HepG2 (cell line): ENCODE data around the gene COL8A2. TPM values are rescaled to one million over a fixed set of nuclear protein-coding genes. Genes with fewer than 3 reads are reported as not detected.

Experiments used
- ATAC-seq: fragments of 200-7000 bp; cut with Tn5 transposase; 3 replicates; pipeline ENCODE4 v1.9.1; 2020; ENCODE audit warnings: mild to moderate bottlenecking, moderate library complexity
- BruUV-seq: library from RNA; stranded (reverse); fragments of 400-500 nt; replicated peaks from 2 replicates; lab custom pipeline; 2021; lab: Mats Ljungman, UMichigan
- CTCF ChIA-PET: fragments of 300-600 bp; formaldehyde crosslinking; extraction: SDS; loops from one replicate; lab custom pipeline; 2021; ENCODE audit warnings: low total read pairs, inconsistent platforms, low intra/inter-chr PET ratio; lab: Yijun Ruan, JAX
- POLR2A ChIA-PET: fragments of 350-600 bp; sonication (Branson Sonifier 250); formaldehyde crosslinking; loops from one replicate; lab custom pipeline; 2020; ENCODE audit warnings: antibody characterized with exemption, inconsistent platforms; lab: Yijun Ruan, JAX
- DNase-seq: peaks from one replicate; pipeline ENCODE4 v3.0.0-alpha.2; 2015; ENCODE audit warnings: low spot score
- FAIRE-seq: peaks from 3 replicates; lab custom pipeline; 2011; peaks lifted over from hg19 to GRCh38; lab: Jason Lieb, UNC
- H2AFZ ChIP-seq: one replicate; pipeline ENCODE4 v1.6.1; 2011; ENCODE audit warnings: low read length, inconsistent platforms
- H3K27ac ChIP-seq: fragments of 300-600 bp; 3 replicates; pipeline ENCODE4 v1.8.0; 2011; ENCODE audit warnings: mixed run types, mild to moderate bottlenecking, mixed read lengths, low read length, inconsistent platforms; ENCODE audit not compliant: insufficient read depth; ENCODE audit errors: extremely low read length
- H3K27me3 ChIP-seq, 2 experiments: fragments of 200-600 bp in 1 of 2; 2 replicates in 1 of 2; 3 replicates in 1 of 2; pipeline versions ENCODE4 v1.6.0 to v1.8.0; 2011; ENCODE audit warnings: low read length in 2 of 2, mild to moderate bottlenecking in 2 of 2, moderate library complexity in 2 of 2, inconsistent platforms in 1 of 2; ENCODE audit not compliant: insufficient read depth in 2 of 2, control insufficient read depth in 1 of 2
- H3K36me3 ChIP-seq, 2 experiments: fragments of 200-600 bp in 1 of 2; replicated peaks in 1 of 2; 2 replicates in 1 of 2; 3 replicates in 1 of 2; pipeline versions ENCODE4 v1.5.1 to v1.8.0; 2011; ENCODE audit warnings: low read length in 2 of 2, inconsistent platforms in 1 of 2; ENCODE audit not compliant: insufficient read depth in 2 of 2, control insufficient read depth in 1 of 2
- H3K4me1 ChIP-seq: 2 replicates; pipeline ENCODE4 v1.5.1; 2012; ENCODE audit warnings: low read length, inconsistent platforms; ENCODE audit not compliant: insufficient read depth
- H3K4me2 ChIP-seq: 2 replicates; pipeline ENCODE4 v1.6.0; 2011; ENCODE audit warnings: low read depth, low read length, inconsistent platforms
- H3K4me3 ChIP-seq, 3 experiments: fragments of 200-600 bp in 1 of 3; sonication (generic), shearing (Covaris generic) in 1 of 3; replicated peaks in 1 of 3; 2 replicates each; pipeline ENCODE4 v1.5.1; 2011 to 2016; ENCODE audit warnings: low read length in 3 of 3, inconsistent platforms in 2 of 3, low read depth in 2 of 3, mild to moderate bottlenecking in 2 of 3, control low read depth in 1 of 3, mixed read lengths in 1 of 3; ENCODE audit not compliant: insufficient read depth in 1 of 3
- H3K79me2 ChIP-seq: one replicate; pipeline ENCODE4 v1.6.1; 2011; ENCODE audit warnings: low read length, inconsistent platforms; ENCODE audit not compliant: insufficient read depth
- H3K9ac ChIP-seq: 2 replicates; pipeline ENCODE4 v1.6.0; 2011; ENCODE audit warnings: mild to moderate bottlenecking, low read depth, low read length, inconsistent platforms; ENCODE audit not compliant: insufficient read depth
- H3K9me3 ChIP-seq: 2 replicates; pipeline ENCODE4 v1.5.1; 2012; ENCODE audit warnings: mild to moderate bottlenecking, low read length
- H4K20me1 ChIP-seq: 2 replicates; pipeline ENCODE4 v1.6.0; 2011; ENCODE audit warnings: inconsistent platforms, mild to moderate bottlenecking, low read length, moderate library complexity; ENCODE audit not compliant: insufficient read depth
- CEBPG ChIP-seq: IDR thresholded peaks from 2 replicates; pipeline ENCODE4 v1.6.1; 2016
- CREB3 ChIP-seq: sonication (generic); formaldehyde crosslinking; IDR thresholded peaks from 2 replicates; pipeline ENCODE4 v1.5.0; 2020; ENCODE audit warnings: missing genetic modification reagents
- HNRNPLL ChIP-seq: fragments of 200-400 bp; formaldehyde crosslinking; IDR thresholded peaks from 2 replicates; pipeline ENCODE4 v1.6.1; 2017; ENCODE audit warnings: mild to moderate bottlenecking, low read depth, low read length; ENCODE audit not compliant: poor library complexity, severe bottlenecking
- KDM1A ChIP-seq: IDR thresholded peaks from 2 replicates; pipeline ENCODE4 v1.6.1; 2016; ENCODE audit warnings: missing compliant biosample characterization
- KDM3A ChIP-seq: IDR thresholded peaks from 2 replicates; pipeline ENCODE4 v1.6.1; 2018; ENCODE audit warnings: low read depth, missing compliant biosample characterization
- MAFF ChIP-seq: IDR thresholded peaks from 2 replicates; pipeline ENCODE4 v1.6.1; 2011; ENCODE audit warnings: low read depth, low read length, improper control_type of control experiment
- NFE2L1 ChIP-seq: sonication (generic); formaldehyde crosslinking; IDR thresholded peaks from 2 replicates; pipeline ENCODE4 v1.4.0; 2020; ENCODE audit warnings: missing genetic modification reagents, mild to moderate bottlenecking, borderline replicate concordance
- PITX1 ChIP-seq: sonication (generic); formaldehyde crosslinking; IDR thresholded peaks from 2 replicates; pipeline ENCODE4 v1.5.1; 2020; ENCODE audit warnings: mild to moderate bottlenecking, missing genetic modification reagents
- SMAD1 ChIP-seq: sonication (generic); formaldehyde crosslinking; IDR thresholded peaks from 2 replicates; pipeline ENCODE4 v1.4.0; 2020; ENCODE audit warnings: missing genetic modification reagents, low read depth, mild to moderate bottlenecking, borderline replicate concordance
- TEF ChIP-seq: sonication (generic); formaldehyde crosslinking; IDR thresholded peaks from 2 replicates; pipeline ENCODE4 v1.5.0; 2020; ENCODE audit warnings: missing genetic modification reagents
- ZNF34 ChIP-seq: sonication (generic); formaldehyde crosslinking; IDR thresholded peaks from 2 replicates; pipeline ENCODE4 v1.4.0; 2020; ENCODE audit warnings: mild to moderate bottlenecking, missing genetic modification reagents, borderline replicate concordance
- ZNF616 ChIP-seq: sonication (generic); formaldehyde crosslinking; IDR thresholded peaks from 2 replicates; pipeline ENCODE4 v1.5.0; 2020; ENCODE audit warnings: low read depth, mild to moderate bottlenecking, missing genetic modification reagents
- WGBS: methylation state at CpG from one replicate; pipeline ENCODE4 v1.1.6; 2017; ENCODE audit warnings: low lambda C conversion rate; 5-methylcytosine and 5-hydroxymethylcytosine counted together
- in situ Hi-C: cut with HindIII; loops from 2 replicates; pipeline ENCODE4 v1.10.0; 2017; ENCODE audit warnings: low pct_unique_long_range_greater_than_20kb; ENCODE audit not compliant: extremely low pct_ligation_motif_present
- intact Hi-C: fragments of 100-400 bp; cut with micrococcal nuclease; formaldehyde crosslinking; loops from one replicate; pipeline ENCODE4 v1.10.0; 2022; ENCODE audit not compliant: unreplicated experiment
- polyA plus RNA-seq, 8 experiments: library from polyadenylated mRNA; depleted of rRNA in 3 of 8; stranded (reverse) in 7 of 8; unstranded in 1 of 8; fragments of >200 nt; fragmentation: Illumina TruSeq in 4 of 8; extraction: Trizol in 4 of 8; gene quantifications; 2 replicates each; pipeline versions ENCODE4 v1.2.1 to v1.2.3, GENCODE V29; 2011 to 2016; ENCODE audit warnings: low read depth in 4 of 8, missing spikeins in 1 of 8, mixed read lengths in 1 of 8; ENCODE audit not compliant: insufficient read depth in 1 of 8
- total RNA-seq, 5 experiments: library from RNA; depleted of rRNA; stranded (reverse); fragments of >200 nt; fragmentation: Illumina TruSeq; extraction: Trizol; gene quantifications; 2 replicates each; pipeline ENCODE4 v1.2.3, GENCODE V29; 2016; ENCODE audit warnings: low read depth in 1 of 5

Gene COL8A2
- total and polyA plus RNA-seq, 2 of the 13 experiments (the other 11 are each of a cell fraction or from before 2014, with no cell fraction given), result 0.13 to 0.24 TPM

DNA sequence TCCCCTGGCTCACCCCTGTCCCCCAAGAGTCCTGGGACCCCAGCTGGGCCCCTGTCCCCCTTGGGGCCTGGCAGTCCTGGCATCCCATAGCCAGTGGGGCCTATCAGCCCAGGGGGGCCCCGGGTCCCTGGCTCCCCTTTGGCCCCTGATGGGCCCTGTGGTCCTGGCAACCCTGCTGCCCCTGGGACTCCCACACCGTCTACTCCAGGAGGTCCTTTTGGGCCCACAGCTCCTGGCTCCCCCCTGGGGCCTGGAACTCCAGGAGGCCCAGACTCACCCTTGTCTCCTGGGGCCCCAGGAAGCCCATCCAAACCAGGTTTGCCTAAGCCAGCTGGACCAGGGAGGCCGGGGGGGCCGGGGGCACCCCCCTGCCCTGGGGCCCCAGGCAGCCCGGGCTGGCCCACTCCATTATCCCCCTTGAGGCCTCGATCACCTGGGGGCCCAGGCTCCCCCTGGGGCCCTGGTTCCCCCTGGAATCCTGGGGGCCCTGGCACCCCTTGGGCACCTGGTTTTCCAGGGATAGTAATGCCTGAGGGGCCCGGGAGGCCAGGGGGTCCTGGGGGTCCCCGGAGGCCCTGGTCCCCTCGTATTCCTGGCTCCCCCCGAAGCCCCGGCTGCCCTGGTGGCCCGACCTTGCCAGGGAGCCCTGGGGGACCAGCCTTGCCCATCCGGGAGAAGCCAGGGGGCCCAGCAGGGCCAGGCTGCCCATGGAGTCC, 26.2 kb downstream of the COL8A2 start:
- Histone ChIP-seq H3K36me3 (peaks cover 11 to 21% of the 10 kb centered on the region in 2 experiments), H3K9ac (peak overlapping the region; percentile 63; the same call in 1 of the 2 replicates), H2AFZ (no peak overlapping the region), H3K9me3 (no peaks in the 10 kb centered on the region), H3K4me3 (peak overlapping the region in 2 of 3 experiments; percentile 42 to 60; a peak in 3 of 6 replicates), H3K27ac (no peak overlapping the region), H3K79me2 (no peaks in the 10 kb centered on the region), H3K4me2 (peak overlapping the region; percentile 69), H3K27me3 (no peaks in the 10 kb centered on the region), H4K20me1 (no peaks in the 10 kb centered on the region), H3K4me1 (peaks cover 29% of the 10 kb centered on the region; the same call in 1 of the 2 replicates)
- in situ Hi-C loops (loop anchor here (5.0 kb wide), 1 partner anchor 33 kb away; no protein-coding TSS in a partner anchor), intact Hi-C loops (loop anchor here (1.0 to 5.0 kb wide), 2 partner anchors 35 to 188 kb away; no protein-coding TSS in a partner anchor)
- ChIA-PET POLR2A (no interaction called here), CTCF (interaction anchor here (0.6 to 5.0 kb wide), 5 partner anchors 35 to 186 kb away, joined by 3 to 104 read pairs (median 3); no protein-coding TSS in a partner anchor)
- DNase-seq (no peak), ATAC-seq (peak; percentile 3; the same call in 1 of the 3 replicates), FAIRE-seq (no peak)
- WGBS, result 0% methylated on average over 1 of the region's 13 CpGs
- BruUV-seq, result no TSS peak
- no peak for TF ChIP-seq CEBPG (CRISPR knock-in tag)
- no peak for TF ChIP-seq CREB3 (CRISPR knock-in tag)
- TF ChIP-seq KDM3A, result no peak
- no peak for TF ChIP-seq NFE2L1 (CRISPR knock-in tag)
- 0 out of 2 replicates have a peak, but pooled peaks have one; percentile 1 for TF ChIP-seq ZNF34 (CRISPR knock-in tag)
- TF ChIP-seq ZNF616 (CRISPR knock-in tag), result no peak
- no peak for TF ChIP-seq SMAD1
- TF ChIP-seq TEF (CRISPR knock-in tag), result no peak
- no peak for TF ChIP-seq MAFF
- no peak for TF ChIP-seq PITX1 (CRISPR knock-in tag)
- TF ChIP-seq KDM1A (CRISPR knock-in tag), result no peak
- peak; percentile 4 for TF ChIP-seq HNRNPLL
